Stimulated activated CD8-positive, alpha-beta memory T cell treated with anti-CD3 and anti-CD28 coated beads, Interleukin-15, amount 100 ng/mL, for 1 hour (primary cell): Measurements from ENCODE around the gene BAX.
A peak's percentile ranks its signal among the peaks of the same experiment; 100 is the strongest.

Source experiments
- DNase-seq: peaks from one replicate; pipeline ENCODE4 v3.0.0-alpha.2; 2020; ENCODE audit warnings: low read depth

BAX gene

GRCh38 chr19:48988286-48988685 is 33.6 kb downstream of the BAX start:
- DNase-seq = no peak

GRCh38 chr19:48988860-48989259 is 34.2 kb downstream of the BAX start:
- no peak for DNase-seq

- no peak for DNase-seq
These were observed 35.1 kb downstream of the BAX start for GRCh38 chr19:48989701-48990291.

GRCh38 chr19:48990400-48990799 is 35.7 kb downstream of the BAX start:
- no peak for DNase-seq

GRCh38 chr19:48991011-48991609 is 36.4 kb downstream of the BAX start:
- no peak for DNase-seq

- no peak for DNase-seq
These were observed 37.4 kb downstream of the BAX start for GRCh38 chr19:48991873-48992580.

- no peak for DNase-seq
These were observed 38.0 kb downstream of the BAX start for GRCh38 chr19:48992581-48993174.

GRCh38 chr19:48993175-48994034 is 38.7 kb downstream of the BAX start, which contains the start of the genes GYS1 and RUVBL2:
TSS of gene GYS1 (minus strand) at chr19:48993309. CDS start at chr19:48993112, 197 bp downstream.
TSS of gene RUVBL2 (plus strand) at chr19:48993887. CDS start at chr19:48993912, 25 bp downstream.
- peak; percentile 97 for DNase-seq

- DNase-seq = no peak
These were observed 39.3 kb downstream of the BAX start for GRCh38 chr19:48994035-48994386.

GRCh38 chr19:48997972-48998371 is 43.3 kb downstream of the BAX start:
- no peak for DNase-seq

GRCh38 chr19:48999481-49000325 is 45.0 kb downstream of the BAX start:
- peak; percentile 32 for DNase-seq

GRCh38 chr19:49004133-49004532 is 49.5 kb downstream of the BAX start:
- DNase-seq = no peak

GRCh38 chr19:49004964-49005614 is 50.4 kb downstream of the BAX start:
- DNase-seq = no peak

GRCh38 chr19:49006905-49007304 is 52.2 kb downstream of the BAX start:
- no peak for DNase-seq

GRCh38 chr19:49009828-49010227 is 55.2 kb downstream of the BAX start:
- no peak for DNase-seq

- DNase-seq = no peak
These were observed 55.8 kb downstream of the BAX start for GRCh38 chr19:49010453-49010852.

GRCh38 chr19:49011194-49011593 is 56.5 kb downstream of the BAX start:
- DNase-seq = no peak
